NCI-H146 (cell line): Measurements from ENCODE around the gene FLOT1.
A peak's percentile ranks its signal among the peaks of the same experiment; 100 is the strongest.
"Not testable (repeated sequence)": the region's sequence is repeated elsewhere in the genome, so short reads cannot be mapped to it uniquely, and the experiment has no call there.

ENCODE experiments used
- DNase-seq: peaks from one replicate; lab custom pipeline; 2025; lab: John Stamatoyannopoulos, UW

FLOT1 gene

DNA sequence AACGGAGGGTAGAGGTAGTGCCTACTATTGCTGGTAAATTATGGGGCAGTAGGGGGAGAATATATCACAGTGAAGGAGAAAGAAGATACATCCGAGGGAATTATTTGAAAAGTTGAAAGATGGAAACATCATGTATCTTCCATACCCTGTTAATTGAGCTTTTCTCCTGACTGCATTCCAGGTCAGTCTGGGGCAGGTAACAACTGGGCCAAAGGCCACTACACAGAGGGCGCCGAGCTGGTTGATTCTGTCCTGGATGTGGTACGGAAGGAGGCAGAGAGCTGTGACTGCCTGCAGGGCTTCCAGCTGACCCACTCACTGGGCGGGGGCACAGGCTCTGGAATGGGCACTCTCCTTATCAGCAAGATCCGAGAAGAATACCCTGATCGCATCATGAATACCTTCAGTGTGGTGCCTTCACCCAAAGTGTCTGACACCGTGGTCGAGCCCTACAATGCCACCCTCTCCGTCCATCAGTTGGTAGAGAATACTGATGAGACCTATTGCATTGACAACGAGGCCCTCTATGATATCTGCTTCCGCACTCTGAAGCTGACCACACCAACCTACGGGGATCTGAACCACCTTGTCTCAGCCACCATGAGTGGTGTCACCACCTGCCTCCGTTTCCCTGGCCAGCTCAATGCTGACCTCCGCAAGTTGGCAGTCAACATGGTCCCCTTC is 19.2 kb downstream of the FLOT1 start:
- not testable (repeated sequence) for DNase-seq

DNA sequence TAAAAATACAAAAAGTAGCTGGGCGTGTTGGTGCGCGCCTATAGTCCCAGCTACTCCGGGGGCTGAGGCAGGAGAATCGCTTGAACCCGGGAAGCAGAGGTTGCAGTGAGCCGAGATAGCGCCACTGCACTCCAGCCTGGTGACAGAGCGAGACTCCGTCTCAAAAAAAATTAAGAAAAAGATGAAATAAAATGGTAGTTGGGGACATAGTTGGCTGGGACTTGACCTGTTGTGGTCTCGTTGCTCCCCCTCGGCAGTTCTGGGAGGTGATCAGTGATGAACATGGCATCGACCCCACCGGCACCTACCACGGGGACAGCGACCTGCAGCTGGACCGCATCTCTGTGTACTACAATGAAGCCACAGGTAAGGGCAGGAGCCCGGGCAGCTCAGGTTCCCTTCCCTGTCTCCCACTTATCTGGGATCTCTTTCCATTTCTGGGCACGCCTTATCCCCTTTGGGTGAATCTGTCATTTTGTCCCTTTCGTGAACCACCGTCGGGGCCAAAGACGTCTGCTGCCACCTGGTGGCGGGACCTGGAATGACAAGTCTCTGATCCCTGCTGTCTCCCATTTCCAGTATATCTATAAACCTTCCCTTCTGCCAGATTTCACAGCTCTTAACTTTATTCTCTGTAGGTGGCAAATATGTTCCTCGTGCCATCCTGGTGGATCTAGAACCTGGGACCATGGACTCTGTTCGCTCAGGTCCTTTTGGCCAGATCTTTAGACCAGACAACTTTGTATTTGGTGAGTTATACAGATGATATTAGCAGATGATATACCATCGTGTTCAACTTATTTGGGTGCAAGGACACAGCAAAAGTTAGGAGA is 20.0 kb downstream of the FLOT1 start:
- peak; percentile 64 for DNase-seq

DNA sequence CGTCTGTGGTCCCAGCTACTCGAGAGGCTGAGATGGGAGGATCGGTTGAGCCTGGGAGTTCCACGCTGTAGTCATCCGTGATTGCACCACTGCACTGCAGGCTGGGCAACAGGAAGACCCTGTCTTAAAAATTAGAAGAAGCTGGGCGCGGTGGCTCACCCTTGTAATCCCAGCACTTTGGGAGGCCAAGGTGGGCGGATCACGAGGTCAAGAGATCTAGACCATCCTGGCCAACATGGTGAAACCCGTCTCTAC is 20.5 kb downstream of the FLOT1 start:
- DNase-seq, result not testable (repeated sequence)

DNA sequence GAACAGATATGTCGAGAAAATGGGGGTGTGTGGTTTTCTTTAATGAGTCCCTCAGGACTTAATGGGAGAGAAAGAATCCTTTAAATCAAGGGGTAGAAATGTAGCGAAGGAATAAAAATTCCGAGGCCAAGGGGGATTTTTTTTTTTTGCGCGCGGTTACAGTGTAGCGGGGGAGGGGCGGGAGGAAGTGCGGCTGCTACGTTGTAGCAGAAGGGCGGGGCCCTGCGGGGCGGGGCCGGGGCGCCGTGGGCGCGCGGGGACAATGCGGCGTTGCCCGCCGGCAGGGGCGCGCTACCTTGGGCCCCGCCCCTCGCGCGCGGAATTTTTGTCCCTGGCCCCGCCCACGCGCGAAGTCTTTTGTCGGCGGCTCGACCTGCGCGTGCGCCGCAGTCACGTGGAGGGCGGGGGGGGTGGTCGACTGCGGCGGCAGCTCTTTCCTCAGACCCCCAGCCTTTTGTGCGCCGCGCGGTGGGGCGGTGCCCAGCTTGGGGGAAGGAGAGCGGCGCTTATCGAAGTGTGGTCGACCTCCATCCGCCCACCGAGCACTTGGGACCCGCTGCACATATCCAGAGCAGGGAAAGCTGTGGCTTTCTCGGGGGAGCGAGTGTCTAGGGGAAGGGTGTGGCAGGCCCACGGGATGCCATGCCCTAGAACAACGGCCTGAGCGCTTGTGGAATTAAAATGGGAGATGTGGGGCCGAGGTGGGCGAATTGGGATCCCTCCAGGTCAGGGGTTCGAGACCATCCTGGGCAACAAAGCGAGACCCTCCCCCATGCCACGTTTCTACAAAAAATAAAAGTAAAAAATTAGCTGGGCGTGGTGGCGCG is 21.1 kb downstream of the FLOT1 start:
- peak; percentile 89 for DNase-seq

DNA sequence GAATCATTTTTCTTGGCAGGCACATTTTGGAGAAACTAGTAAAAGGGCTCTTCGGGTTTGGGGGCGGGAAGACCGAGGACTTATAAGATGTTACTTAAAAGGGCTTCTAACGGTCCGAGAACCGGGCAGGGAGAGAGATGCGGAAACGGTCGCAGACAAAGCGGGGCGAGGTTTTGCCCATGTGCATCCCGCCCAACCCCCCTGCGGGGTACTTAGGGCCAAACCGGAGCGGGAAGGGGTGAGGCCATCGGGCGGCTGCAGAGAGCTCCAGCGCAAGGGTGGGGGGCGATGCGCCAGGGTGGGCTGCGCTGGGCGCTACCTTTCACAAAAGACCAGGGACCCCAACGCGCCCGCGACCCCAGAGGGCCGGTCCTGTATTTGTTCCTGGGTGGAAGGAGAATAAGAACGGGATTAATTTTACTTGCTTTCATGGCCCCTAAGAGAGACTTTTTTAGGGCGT is 21.7 kb downstream of the FLOT1 start:
- DNase-seq, result peak; percentile 83

DNA sequence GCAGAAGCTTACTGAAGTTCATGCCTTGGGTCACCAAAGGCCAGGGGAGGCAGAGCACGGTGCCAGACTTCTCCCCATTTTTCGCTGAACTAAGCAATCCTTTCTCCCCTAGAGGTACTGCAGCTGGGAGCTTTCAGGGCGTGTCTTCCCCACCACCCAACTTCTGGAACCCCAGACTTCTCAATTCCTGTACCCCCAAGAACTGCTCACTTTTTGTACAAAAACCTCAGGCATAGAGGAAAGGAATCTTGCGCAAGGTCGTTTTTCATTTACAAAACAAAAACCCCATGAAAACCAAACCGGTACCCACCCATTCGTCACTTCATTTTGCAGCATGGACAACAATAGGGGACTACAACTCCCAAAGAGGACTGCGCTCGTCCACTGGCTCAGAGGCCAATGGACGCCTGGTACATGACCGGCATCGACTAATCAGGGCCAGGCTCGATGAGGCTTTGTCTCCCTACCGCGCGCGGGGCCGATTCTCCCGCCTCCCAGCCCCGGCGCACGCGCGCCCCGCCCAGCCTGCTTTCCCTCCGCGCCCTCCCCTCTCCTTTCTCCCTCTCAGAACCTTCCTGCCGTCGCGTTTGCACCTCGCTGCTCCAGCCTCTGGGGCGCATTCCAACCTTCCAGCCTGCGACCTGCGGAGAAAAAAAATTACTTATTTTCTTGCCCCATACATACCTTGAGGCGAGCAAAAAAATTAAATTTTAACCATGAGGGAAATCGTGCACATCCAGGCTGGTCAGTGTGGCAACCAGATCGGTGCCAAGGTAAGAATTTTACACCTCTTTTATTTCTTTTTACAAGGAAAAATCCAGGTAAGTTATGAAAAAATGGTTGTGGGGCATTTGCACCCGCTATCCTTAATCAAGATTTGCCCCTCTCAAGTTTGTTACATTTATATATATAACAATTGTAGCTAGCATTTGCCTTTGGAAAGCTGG is 22.4 kb downstream of the FLOT1 start, which contains the start of gene TUBB:
TUBB (plus strand) TSS at position 562 of the 947 bp plus-strand sequence; CDS start at position 717, 155 bp downstream.
- DNase-seq, result peak; percentile 98

DNA sequence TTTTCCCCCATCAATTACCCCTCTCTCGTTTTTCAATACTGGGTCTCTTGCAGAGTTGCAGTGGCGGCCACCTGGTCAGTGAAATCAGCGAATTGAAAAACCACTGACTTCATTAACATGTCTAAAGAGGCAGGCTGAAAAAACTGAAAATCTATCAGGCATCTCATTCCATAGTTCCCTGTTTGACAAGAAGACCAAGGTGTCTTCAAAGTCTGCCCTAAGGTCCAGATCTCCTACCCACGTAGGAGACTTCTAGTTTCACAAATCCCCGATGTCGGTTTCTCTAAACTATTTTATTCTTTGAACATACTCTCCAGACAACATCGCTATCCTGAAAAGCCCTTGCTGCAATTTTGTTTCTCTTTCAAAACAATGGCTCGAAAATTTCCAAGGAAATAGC is 23.1 kb downstream of the FLOT1 start:
- peak; percentile 63 for DNase-seq

DNA sequence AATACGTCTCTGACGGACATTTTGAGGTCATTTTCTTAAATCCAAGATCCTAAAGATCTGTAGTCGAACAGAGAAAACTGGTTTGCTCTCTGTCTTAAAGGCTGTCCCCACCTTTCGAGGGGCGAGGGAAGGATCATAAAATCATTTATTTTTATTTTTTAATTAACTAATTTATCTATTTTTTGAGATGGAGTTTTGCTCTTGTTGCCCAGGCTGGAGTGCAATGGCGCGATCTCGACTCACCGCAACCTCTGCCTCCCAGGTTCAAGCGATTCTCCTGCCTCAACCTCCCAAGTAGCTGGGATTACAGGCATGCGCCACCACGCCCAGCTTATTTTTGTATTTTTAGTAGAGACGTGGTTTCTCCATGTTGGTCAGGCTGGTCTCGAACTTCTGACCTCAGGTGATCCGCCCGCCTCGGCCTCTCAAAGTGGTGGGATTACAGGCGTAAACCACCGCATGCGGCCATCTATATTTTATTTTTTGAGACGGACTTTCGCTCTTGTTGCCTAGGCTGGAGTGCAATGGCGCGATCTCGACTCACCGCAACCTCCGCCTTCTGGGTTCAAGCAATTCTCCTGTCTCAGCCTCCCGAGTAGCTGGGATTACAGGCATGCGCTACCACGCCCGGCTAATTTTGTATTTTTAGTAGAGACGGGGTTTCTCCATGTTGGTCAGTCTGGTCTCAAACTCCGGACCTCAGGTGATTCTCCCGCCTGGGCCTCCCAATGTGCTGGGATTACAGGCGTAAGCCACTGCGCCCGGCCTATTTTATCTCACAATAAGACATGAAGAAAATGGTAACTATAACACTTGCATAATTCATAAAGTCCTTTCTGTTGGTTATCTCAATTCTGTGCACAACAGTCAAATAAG is 24.4 kb downstream of the FLOT1 start:
- not testable (repeated sequence) for DNase-seq

DNA sequence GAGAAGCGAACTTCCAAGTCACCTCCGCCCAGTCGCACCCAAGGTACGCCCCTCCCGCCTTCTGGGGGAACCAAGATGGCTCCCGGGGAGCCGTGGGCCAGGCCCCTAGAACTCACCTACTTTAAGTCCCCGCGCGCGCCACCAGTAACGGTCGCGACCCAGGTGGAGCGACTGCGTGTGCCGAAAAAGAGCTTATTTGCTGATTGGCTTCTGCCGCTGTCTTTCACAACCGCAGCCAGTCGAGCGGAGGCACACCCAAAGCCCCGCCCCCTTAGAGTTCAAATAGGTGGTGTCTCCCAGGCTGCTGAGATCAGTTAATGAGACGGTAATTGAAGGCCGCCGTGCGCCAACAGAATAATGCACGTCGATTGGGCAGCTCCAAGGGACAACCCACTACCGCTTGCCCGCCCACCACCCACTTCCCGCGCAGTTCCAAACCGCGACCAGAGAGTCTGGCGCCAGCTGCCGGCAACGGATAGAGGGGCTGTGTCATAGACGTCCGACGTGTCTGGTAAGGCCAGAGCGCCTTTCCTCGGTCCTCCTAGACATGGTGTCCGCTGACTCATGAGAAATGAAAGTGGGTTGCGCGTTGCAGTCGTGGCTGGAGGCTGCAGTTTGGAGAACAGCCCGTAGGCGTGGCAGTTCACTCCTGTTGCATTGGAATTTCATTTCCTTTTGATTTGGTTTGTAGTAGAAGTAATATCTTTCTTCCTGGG is 25.2 kb downstream of the FLOT1 start, which contains the start of gene MDC1:
MDC1 (minus strand) TSS at position 153 of the 716 bp plus-strand sequence. CDS start 2,106 bp downstream, outside the sequence.
- DNase-seq, result peak; percentile 100

DNA sequence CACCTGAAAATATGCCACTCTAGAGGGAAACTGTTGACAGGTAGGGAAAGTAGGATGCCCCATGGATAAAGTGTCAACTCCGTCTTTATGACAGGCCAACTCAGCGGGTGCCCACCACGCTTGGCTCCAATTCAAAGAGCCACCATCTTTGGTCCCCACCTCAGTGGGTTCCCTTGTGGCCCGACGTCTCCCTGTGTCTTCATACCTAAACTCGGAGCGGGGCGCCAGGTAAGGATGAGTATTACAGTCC is 25.7 kb downstream of the FLOT1 start:
- no peak for DNase-seq

DNA sequence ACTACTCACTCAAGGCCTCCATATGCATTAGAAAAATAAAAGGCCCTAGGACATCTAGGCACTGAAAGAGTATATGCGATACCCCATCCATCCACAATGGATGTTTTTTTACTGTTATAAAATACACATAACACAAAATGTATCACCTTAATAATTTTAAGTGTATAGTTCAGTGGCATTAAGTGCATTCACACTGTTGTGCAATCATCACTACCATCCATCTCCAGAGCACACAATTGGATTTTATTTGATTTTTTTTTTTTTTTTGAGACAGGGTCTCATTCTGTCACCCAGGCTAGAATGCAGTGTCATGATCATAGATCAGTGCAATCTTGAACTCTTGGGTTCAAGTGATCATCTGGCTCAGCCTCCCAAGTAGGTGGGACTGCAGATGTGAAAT is 28.2 kb downstream of the FLOT1 start:
- DNase-seq, result no peak

DNA sequence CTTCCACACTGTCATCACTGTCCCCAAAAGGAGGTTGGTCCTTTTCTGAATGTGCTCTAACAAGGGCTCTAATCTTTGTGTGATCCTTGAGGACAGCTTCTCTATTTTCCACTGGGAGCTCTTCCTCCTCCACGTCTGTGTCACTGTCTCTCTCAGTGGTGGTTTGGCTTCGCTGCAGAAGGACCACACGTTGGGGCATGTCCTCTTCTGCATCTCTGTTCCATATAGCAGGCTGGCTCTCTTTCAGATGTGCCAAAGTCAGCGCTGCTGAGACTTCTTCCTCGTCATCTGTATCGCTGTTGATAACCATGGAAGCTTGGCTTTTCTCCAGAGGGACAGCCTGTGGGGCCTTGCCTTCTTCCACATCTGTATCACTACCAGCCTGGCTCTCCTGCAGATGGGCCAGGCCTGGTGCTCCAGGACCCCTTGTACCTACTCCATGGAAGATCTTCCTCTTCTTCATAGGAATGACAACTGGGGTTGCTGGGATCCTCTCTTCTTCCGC is 30.0 kb downstream of the FLOT1 start:
- no peak for DNase-seq

DNA sequence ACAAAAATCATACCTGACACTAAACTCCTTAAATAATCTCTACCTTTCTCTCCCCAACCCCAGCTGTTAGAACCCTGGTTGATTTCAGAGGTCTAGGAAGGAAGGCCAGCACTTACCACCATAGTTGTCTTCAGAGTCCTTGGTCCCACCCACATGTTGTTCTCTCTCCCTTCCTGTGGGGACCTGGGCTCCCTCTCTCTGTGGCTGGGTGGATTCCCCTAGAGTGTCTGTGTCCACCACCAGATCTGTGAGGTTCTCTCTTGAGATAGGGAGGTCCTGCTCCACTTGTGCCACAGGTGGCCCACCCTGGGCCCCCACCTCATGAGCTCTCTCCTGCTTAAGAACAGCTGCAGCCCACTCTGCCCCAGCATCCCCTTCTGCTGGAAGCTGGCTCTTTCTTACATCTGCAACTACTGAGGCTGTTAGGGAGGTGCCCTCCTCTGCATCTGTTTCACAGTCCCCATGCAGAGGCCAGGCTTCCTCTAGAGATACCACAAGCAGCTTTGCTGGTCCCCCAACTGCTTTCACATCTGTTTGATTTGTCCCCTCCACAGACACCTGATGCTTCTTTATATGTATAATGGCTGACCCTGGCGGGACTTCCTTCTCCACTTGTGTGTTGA is 30.6 kb downstream of the FLOT1 start:
- no peak for DNase-seq

DNA sequence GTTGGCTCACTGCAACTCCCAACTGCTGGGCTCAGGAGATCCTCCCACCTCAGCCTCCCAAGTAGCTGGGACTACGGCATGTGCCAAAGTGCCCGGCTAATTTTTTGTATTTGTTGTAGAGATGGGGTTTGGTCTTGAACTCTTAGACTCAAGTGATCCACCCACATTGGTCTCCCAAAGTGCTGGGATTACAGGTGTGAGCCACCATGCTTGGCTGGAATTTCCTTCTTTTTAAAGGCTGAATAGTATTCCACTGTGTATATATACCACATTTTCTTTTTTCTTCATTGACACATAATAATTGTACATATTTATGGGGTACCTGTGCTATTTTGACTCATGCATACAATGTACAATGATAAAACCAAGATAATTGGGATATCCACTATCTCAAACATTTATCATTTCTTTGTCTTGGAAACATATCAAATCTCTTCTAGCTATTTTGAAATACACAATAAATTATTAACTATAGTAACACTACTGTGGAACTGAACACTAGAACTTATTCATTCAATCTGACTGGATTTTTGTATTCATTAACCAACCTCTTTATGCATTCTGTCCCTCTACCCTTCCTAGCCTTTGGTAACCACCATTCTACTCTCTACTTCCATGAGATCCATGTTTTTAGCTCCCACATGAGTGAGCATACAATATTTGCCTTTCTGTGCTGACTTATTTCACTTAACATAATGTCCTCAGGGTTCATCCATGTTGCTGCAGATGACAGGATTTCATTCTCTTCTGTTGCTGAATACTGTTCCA is 33.2 kb downstream of the FLOT1 start:
- no peak for DNase-seq

DNA sequence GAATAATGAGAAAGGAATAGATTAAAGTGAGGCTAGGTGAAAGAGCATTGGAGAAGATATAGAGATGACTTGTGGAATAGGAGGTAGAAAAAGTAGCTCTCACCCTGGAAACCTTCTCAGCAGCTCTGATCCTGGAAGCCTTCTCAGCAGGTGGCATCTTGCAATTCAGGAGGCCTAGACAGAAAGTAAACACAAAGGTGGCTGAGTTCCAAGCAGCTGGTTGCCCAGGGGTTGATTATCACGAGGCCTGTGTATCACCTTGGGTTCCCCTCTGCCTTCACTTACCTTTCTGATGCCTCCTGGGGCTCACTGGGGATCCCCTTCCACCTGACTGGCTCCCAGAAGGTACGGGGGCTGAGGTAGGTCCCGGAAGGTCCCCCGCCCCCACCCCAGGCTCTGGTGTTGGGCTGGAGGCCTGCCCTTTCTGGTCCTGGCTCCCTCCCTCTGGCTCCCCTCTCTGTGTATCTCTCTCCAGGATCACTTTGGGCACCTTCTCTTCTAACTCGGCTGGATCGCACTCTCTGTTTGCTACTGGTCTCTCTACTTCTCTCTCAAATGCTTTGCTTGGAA is 35.1 kb downstream of the FLOT1 start:
- DNase-seq, result peak; percentile 87

DNA sequence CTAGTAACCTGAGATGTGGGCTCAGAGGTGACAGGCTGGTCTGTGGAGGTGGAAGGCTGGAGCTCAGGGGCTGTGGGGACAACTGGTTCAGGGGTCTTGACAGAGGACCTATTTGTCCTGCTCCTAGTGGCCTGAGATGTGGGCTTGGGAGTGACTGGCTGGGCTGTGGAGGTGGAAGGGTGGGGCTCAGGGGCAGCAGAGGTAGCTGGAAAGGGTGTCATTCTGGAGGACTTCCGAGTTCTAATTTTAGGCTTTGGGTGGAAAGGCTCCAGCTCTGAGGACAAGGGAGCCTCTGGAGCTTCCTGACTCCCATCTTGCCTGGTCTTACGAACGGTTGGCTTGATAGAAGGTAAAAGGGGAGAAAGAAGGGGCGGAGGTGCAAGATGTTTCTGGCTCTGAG is 36.9 kb downstream of the FLOT1 start:
- DNase-seq, result no peak

DNA sequence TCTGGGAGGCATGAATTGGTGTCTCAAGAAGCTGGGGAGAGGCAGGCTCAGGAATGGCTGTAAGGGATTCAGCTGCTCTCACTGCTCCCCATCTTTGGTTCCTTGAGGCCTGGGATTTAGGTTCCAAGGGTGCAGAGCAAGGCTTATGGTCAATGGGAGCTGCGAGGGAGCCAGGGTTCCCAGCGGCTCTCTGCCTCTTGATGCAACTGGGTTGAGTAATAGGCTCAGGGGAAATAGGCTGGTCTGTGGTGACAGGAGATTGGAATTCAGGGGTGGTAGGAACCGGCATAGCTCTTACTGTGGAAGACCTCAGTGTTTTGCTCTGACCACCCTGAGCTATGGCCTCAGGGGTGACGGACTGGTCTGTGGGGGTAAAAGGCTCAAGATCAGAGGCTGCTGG is 38.7 kb downstream of the FLOT1 start:
- DNase-seq, result no peak

DNA sequence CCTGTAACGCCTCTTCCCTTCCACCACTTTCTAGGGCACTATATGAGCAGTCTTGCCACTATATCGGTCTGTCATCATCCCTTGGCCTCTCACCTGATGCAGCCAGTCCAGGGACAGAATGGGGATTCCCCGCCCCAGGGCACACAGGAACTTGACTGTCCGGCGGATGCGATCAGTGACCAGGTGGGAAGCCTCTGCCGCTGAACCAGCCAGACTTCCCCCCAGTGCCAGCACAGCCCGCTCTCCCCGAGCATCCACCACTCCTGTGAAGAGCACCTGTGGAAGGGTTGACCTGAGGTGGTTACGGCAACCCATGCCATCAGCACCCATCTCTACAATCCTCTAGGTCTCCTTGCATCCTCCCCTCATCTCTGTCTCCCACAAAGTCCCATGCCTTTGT is 39.5 kb downstream of the FLOT1 start:
- no peak for DNase-seq
